Upper lobe of right lung (tissue), 1 donor: ENCODE results near the gene MYO1B. TPM values are rescaled to one million over a fixed set of nuclear protein-coding genes. Genes with fewer than 3 reads are reported as not detected.
A peak's percentile ranks its signal among the peaks of the same experiment; 100 is the strongest.

Experiments used
- ATAC-seq: fragments of 200-7000 bp; cut with Tn5 transposase; one replicate; pipeline ENCODE4 v1.9.1; 2020; ENCODE audit warnings: mild to moderate bottlenecking, moderate library complexity
- DNase-seq: peaks from one replicate; pipeline ENCODE4 v3.0.0-alpha.2; 2020
- H3K27ac ChIP-seq: fragments of 200-600 bp; one replicate; pipeline ENCODE4 v1.8.0; 2022
- H3K27me3 ChIP-seq: fragments of 200-600 bp; one replicate; pipeline ENCODE4 v1.8.0; 2022; ENCODE audit warnings: mild to moderate bottlenecking
- H3K36me3 ChIP-seq: fragments of 200-600 bp; one replicate; pipeline ENCODE4 v1.8.0; 2022
- H3K4me1 ChIP-seq: fragments of 200-600 bp; one replicate; pipeline ENCODE4 v1.8.0; 2022
- H3K4me3 ChIP-seq: fragments of 200-600 bp; one replicate; pipeline ENCODE4 v1.8.0; 2022; ENCODE audit warnings: mild to moderate bottlenecking
- H3K9me3 ChIP-seq: fragments of 200-600 bp; one replicate; pipeline ENCODE4 v1.8.0; 2022
- intact Hi-C: fragments of 100-400 bp; cut with DNase I; formaldehyde crosslinking; loops from one replicate; pipeline ENCODE4 v1.11.0; 2022
- total RNA-seq: library from RNA; stranded (reverse); fragmentation: NEBNext Ultra II Directional; extraction: Animal tissue kit (Norgen Biotek cat#: 25700); gene quantifications from one replicate; pipeline ENCODE4 v1.2.1, GENCODE V29; 2021
- TF ChIP-seq, protein P1 (sequence below): fragments of 200-600 bp; IDR thresholded peaks from one replicate; pipeline ENCODE4 v1.8.0; 2022; ENCODE audit warnings: antibody characterized with exemption
- donor health status: DM: no; HTN: yes; CAD: no; lungs with severe emphysema.

The MYO1B gene
- total RNA-seq, 1 donor from 2014 or later = 231 TPM

DNA sequence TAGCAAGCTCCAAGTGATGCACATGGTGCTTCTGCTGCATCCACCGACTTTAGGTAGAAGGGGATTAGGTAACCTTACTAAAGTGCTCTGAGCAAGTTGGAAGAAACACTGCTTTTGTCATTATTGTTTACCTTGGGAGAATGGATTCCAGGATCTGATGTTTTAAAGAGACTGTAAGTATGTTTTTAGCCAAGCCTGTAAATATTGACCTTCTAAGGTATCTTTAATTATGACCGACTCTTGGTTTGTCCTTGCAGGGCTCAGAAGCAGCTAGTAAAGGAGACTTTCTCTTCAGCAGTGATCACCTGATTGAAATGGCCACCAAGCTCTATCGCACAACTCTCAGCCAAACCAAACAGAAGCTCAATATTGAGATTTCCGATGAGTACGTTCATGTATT lies 170.7 kb downstream of the MYO1B start:
- ATAC-seq (no peak), DNase-seq (no peak)
- Histone ChIP-seq H3K4me3 (no peak overlapping the region), H3K9me3 (no peaks in the 10 kb centered on the region), H3K27ac (no peak overlapping the region), H3K4me1 (no peaks in the 10 kb centered on the region), H3K36me3 (peaks cover 75% of the 10 kb centered on the region), H3K27me3 (no peaks in the 10 kb centered on the region)
- intact Hi-C loops = no loop called here
- TF ChIP-seq, protein P1, sequence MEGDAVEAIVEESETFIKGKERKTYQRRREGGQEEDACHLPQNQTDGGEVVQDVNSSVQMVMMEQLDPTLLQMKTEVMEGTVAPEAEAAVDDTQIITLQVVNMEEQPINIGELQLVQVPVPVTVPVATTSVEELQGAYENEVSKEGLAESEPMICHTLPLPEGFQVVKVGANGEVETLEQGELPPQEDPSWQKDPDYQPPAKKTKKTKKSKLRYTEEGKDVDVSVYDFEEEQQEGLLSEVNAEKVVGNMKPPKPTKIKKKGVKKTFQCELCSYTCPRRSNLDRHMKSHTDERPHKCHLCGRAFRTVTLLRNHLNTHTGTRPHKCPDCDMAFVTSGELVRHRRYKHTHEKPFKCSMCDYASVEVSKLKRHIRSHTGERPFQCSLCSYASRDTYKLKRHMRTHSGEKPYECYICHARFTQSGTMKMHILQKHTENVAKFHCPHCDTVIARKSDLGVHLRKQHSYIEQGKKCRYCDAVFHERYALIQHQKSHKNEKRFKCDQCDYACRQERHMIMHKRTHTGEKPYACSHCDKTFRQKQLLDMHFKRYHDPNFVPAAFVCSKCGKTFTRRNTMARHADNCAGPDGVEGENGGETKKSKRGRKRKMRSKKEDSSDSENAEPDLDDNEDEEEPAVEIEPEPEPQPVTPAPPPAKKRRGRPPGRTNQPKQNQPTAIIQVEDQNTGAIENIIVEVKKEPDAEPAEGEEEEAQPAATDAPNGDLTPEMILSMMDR = no peak

GRCh38 chr2:191417746-191418145 lies 172.5 kb downstream of the MYO1B start:
- Histone ChIP-seq H3K4me3 (no peak overlapping the region), H3K27ac (no peak overlapping the region), H3K9me3 (no peaks in the 10 kb centered on the region), H3K27me3 (no peaks in the 10 kb centered on the region), H3K36me3 (peaks cover 64% of the 10 kb centered on the region), H3K4me1 (no peaks in the 10 kb centered on the region)
- TF ChIP-seq, protein P1 = no peak
- ATAC-seq (no peak), DNase-seq (no peak)
- intact Hi-C loops = no loop called here

DNA sequence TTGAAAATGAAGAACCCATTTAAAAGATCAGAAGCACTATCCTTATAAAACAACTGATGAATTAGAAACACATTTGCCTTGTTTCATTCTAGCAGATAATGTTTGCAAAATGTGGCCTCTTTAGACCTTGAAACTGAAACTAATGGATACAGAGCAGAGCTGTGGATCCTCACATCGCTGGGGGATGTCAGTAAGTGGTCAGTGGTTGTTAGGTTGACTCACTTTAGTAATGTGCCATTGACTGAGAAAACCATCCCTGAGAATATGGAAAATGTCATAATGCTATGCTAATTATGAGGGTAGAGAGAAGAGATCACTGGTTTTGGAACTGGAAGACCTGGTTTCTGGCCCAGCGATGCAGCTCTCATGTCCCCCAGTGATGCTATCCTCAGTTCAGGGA lies 176.7 kb downstream of the MYO1B start:
- intact Hi-C loops = no loop called here
- no peaks in the 10 kb centered on the region for H3K9me3 ChIP-seq
- no peak overlapping the region for H3K4me3 ChIP-seq
- H3K27me3 ChIP-seq = no peaks in the 10 kb centered on the region
- no peaks in the 10 kb centered on the region for H3K4me1 ChIP-seq
- TF ChIP-seq, protein P1 = no peak
- H3K36me3 ChIP-seq = peaks cover 44% of the 10 kb centered on the region
- ATAC-seq (no peak), DNase-seq (no peak)
- H3K27ac ChIP-seq = no peak overlapping the region

DNA sequence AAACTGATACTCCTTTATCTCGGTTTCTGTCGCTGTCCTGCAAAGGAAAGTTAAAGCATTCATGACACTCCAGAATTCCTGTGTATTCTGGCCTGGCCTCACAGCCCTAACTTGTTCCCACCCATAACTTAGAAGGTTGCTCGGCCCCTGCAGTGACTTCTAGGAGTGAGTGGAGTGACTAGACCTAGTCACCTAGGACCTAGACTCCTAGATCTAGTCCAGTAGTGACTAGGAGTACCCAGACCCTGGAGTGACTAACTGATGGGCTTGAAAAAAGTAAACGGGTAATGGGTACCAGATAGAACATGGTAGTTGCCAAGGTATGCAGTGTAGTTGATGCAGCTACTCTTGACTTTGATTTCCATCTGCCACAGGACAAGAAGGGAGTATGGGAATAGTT lies 181.8 kb downstream of the MYO1B start:
- Histone ChIP-seq H3K27ac (no peak overlapping the region), H3K9me3 (no peaks in the 10 kb centered on the region), H3K4me3 (no peak overlapping the region), H3K4me1 (no peaks in the 10 kb centered on the region), H3K27me3 (no peaks in the 10 kb centered on the region), H3K36me3 (peaks cover 25% of the 10 kb centered on the region)
- TF ChIP-seq, protein P1 = no peak
- DNase-seq (no peak), ATAC-seq (peak; percentile 39)
- intact Hi-C loops = no loop called here

GRCh38 chr2:191428141-191428540 lies 182.9 kb downstream of the MYO1B start:
- H3K9me3 ChIP-seq = no peaks in the 10 kb centered on the region
- H3K36me3 ChIP-seq = peaks cover 20% of the 10 kb centered on the region
- intact Hi-C loops = no loop called here
- TF ChIP-seq, protein P1 = no peak
- DNase-seq (no peak), ATAC-seq (no peak)
- H3K4me1 ChIP-seq = no peaks in the 10 kb centered on the region
- H3K4me3 ChIP-seq = no peak overlapping the region
- no peaks in the 10 kb centered on the region for H3K27me3 ChIP-seq
- H3K27ac ChIP-seq = no peak overlapping the region

- intact Hi-C loops = no loop called here
- Histone ChIP-seq H3K27ac (no peak overlapping the region), H3K4me1 (no peaks in the 10 kb centered on the region), H3K4me3 (no peak overlapping the region), H3K27me3 (no peaks in the 10 kb centered on the region), H3K9me3 (no peaks in the 10 kb centered on the region), H3K36me3 (peaks cover 4% of the 10 kb centered on the region)
- ATAC-seq (no peak), DNase-seq (no peak)
- TF ChIP-seq, protein P1 = no peak
Observed at GRCh38 chr2:191430476-191430875, 185.3 kb downstream of the MYO1B start.
